Head of caudate nucleus (tissue), 42 donors: ENCODE data around the gene P4HB.

Experiments used
- DNase-seq, 42 donors: peaks; one replicate each; pipeline versions ENCODE4 v3.0.0 to v3.0.0-alpha.2; 2020 to 2021; ENCODE audit warnings: mixed read lengths in 7 of 42
- intact Hi-C: fragments of 100-400 bp; cut with DNase I; formaldehyde crosslinking; loops from one replicate; pipeline ENCODE4 v1.15.0; 2022

The P4HB gene

GRCh38 chr17:81870981-81871386 lies 10.6 kb upstream of the P4HB start, which contains the start of gene ARHGDIA:
Gene ARHGDIA (minus strand): TSS chr17:81871337. CDS start chr17:81869930, 1,407 bp downstream.
- intact Hi-C loops = no loop called here
- DNase-seq = peak in 4 of 42 donors; percentile 35 to 91 (median 64)

GRCh38 chr17:81870131-81870980 lies 10.0 kb upstream of the P4HB start:
- DNase-seq = peak in 9 of 42 donors; percentile 14 to 53 (median 22)
- intact Hi-C loops = no loop called here

DNA sequence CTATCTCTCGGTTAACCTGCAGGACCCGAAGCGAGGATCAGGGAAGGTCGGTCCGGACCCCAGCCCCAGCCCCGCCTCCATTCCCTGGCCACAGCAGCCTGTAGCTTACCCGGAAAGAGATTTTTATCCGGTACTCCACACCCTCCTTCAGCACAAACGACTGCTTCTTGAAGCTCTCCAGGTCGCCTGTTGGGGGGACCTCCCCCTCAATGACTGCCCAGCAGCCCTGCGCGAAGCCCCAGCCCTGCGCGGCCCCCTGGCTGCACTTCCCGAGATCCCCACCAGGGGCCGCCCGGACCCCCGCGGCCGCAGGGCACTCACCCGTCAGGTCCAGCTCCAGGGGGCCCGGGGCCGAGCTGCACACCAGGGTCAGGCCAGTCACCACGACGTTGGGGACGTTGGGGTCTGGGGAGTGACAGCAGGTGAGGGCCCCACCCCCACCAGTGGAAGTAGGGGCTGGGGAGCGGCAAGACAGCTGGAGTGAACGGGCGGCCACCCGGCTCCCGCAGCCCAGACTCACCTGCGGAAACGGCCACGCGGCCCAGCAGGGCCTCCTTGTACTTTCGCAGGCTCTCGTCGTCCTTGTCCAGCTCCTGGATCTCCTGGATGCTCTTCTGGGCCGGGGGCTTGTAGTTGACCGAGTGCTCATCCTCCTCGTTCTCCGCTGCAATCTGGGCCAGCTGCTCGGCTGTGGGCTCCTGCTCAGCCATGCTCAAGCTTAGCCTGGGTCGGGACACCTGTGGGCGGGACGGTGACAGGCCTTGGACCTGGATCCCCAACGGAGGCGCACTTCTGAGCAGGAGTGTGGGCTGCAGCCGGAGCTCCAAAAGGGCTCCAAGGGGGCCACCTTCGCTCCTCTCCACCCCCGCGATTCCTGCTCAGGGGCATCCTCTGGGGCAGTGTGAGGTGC lies 9.1 kb upstream of the P4HB start:
- peak in 13 of 42 donors; percentile 14 to 61 (median 38) for DNase-seq
- intact Hi-C loops = no loop called here

- DNase-seq = no peak
- intact Hi-C loops = no loop called here
Measured at GRCh38 chr17:81868674-81869220, 8.4 kb upstream of the P4HB start.

DNA sequence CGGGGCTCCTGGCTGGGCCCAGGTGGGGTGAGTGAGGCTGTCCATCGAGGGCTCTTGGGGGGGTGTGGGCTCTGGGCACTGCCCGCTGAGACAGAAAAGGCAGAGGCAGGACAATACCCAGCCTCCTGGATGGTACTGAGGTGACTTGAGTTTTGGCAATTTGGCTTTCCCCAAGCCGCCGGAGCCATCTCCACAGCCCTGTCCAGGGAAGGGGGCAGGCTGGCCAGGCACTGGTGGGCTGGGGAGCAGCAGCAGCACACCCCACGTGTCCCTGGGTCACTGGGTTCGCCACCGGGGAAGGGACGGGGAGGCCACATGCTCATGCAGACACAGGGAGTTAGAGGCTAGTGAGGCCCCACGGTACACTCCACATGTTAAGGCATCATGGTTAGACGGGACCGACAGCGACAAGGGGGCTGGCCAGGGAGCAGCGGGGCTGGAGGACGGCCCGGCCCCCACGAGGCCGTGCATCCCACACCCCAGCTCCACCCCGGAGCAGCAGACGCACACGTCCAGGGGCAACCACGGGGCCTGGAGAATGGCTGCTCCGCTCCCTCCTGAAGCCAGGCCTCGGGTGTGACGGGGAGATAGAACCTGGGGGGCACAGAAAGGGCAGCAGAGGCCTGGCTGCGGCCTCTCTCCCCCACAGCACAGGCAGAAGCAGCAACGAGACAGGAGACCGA lies 7.8 kb upstream of the P4HB start:
- intact Hi-C loops = no loop called here
- DNase-seq = no peak

DNA sequence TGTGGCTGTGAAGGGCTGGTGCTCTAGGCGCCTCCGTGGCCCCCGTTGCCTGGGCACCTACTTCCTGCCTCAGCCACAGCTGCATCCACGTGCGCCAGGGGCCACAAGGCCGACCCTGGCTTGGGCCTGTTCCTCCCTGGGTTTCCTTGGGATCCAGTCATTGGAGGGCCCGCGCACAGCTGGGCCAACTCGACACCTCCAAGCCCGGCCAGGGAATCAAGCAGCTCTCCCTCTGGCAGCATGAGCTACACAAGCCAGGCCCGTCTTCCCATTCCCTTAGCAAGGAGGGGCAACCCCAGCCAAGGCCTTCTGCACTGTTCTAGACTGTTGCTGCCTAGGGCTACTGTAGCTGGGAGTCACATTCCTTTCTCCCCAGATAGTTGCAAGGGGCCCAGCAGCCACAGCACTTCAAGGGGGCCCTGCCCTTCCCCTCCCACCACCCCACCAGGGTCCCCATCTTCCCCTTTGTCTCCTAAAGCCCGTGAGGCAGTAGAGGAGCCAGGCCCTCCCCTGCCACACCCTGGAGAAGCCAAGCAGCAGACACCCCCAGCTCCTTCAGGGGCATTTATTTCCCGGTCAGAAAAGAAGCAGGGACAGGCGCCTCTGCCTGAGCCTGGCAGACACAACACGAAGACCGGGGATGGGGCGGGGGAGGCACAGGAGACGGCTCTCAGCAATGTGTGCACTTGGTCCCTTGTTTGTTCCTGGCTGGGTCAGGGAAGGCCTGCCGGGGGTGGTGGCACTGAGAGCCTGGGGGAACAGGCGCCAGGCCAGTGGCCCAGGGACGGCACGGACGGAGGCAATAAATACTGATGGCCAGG lies 7.0 kb upstream of the P4HB start:
- peak in 2 of 42 donors; percentile 13 to 17 for DNase-seq
- intact Hi-C loops = no loop called here

GRCh38 chr17:81866440-81867169 lies 6.3 kb upstream of the P4HB start:
- intact Hi-C loops = no loop called here

DNA sequence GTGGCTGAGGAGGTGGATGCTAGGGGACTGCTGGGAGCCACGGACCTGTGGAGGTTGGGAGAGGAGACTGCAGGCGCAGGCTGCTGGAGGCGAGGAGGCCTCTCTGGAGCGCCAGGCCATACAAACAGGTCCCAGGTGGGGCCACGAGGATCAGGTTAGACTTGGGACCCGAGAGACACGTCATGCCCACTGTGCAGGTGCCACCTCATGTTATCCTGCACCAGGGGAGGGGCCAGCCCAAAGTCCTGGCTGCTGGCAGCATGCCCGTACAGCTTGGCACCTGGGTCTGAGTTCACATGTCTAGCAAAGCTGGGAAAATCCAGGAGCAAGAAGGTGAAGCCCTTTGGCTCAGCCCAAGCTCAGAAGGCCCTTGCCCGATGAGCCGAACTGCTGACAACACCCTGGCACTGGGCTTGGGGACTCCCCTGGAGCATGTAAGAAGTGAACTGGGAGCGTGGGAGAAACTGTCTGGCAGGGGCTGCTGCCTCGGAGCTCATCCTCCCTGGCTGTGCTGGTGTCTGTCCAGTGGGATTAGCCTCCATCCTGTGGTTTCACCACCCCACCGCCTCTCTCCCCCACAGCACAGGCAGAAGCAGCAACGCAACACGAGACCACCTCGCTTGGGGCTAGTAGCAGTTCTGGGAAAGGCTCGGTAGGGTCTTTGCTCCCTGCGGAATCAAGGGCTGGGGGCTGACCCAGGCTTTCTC lies 5.6 kb upstream of the P4HB start:
- DNase-seq = no peak
- intact Hi-C loops = no loop called here

More at GRCh38 chr17:81866440-81867169, 6.3 kb upstream of the P4HB start:
- no peak for DNase-seq

DNA sequence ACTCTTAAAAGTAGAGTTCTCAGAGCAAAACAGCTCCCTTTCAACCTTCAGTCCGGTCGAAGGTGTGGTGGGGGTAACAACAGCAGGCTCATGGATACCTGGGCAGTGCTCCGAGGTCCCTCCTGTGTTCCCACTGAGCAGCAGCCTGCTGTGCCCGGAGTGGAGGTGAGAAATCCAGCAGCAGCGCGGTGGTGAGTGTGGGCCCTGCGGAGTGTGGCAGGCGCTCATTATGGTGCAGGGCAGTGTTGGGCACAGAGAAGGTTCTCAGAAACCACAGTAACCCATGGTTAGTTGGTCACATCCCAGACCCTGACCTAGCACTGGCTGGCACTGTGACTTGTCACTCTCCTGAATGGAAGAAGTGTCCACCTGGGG lies 5.0 kb upstream of the P4HB start:
- no peak for DNase-seq
- intact Hi-C loops = no loop called here

- intact Hi-C loops = no loop called here
- DNase-seq = no peak
Measured at GRCh38 chr17:81863833-81864768, 3.8 kb upstream of the P4HB start.

DNA sequence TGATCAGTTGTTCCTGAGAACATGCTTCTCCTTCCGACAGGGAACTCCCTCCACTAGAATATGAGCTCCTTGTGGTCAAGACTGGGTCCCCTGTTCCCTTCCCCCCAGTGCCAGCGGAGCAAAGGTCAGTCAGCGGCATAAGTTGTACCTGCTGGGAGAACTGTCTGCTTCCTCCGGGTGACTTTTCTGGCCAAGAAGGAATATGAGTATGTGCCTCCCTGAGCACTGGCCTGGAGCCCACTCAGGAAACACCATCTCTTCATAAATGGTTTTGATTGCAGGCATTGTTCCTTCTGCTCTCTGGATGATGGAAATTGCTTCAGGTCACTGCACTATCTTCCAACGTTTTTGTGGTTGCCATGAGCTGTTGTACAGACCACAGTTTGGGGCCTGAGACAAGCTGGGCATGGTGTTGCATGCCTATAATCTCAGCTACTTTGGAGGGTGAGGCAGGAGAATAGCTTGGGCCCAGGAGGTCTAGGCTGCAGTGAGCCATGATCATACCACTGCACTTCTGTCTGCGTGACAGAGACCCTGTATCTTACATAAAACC lies 2.9 kb upstream of the P4HB start:
- intact Hi-C loops = no loop called here
- no peak for DNase-seq

DNA sequence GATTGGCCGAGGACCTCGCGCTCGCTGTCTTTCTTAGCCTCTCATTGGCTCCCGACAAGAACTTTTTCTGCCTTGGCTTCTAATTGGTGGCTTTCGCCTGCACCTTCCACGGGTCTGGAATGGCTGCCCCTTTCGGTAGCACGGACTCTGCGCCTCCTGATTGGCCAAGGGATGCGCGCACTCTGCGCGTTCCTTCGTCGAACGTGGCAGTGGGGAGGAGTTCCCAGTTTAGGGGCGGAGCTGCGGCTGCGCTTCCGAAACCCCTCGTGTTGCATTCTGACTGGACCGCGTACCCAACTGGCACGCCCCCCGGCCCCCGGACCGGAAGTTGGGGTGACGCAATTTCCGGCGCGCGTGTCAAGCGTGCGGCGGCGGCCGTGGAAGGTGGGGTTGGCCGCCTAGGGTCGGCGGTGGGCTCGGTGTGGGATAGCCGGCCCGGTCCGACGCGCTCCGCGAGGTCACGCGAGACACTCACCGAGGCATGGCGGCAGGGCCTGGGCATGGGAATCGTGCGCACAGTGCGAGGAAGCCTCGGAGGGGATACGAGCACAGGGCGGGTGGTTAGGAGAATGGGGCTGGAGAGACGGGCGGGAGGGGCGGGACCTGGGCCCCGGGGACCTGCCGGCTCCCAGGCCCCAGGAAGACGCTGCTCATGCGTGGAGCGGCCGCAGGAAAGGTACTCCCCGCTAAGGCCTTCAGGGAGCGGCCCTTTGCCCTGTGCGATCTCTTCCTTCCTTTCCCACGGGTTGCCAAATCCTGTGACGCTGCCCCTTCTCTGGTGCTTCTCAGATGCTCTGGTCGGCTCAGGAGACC lies 627 bp upstream of the P4HB start:
- intact Hi-C loops = no loop called here
- peak; percentile 97 to 100 (median 100) for DNase-seq

DNA sequence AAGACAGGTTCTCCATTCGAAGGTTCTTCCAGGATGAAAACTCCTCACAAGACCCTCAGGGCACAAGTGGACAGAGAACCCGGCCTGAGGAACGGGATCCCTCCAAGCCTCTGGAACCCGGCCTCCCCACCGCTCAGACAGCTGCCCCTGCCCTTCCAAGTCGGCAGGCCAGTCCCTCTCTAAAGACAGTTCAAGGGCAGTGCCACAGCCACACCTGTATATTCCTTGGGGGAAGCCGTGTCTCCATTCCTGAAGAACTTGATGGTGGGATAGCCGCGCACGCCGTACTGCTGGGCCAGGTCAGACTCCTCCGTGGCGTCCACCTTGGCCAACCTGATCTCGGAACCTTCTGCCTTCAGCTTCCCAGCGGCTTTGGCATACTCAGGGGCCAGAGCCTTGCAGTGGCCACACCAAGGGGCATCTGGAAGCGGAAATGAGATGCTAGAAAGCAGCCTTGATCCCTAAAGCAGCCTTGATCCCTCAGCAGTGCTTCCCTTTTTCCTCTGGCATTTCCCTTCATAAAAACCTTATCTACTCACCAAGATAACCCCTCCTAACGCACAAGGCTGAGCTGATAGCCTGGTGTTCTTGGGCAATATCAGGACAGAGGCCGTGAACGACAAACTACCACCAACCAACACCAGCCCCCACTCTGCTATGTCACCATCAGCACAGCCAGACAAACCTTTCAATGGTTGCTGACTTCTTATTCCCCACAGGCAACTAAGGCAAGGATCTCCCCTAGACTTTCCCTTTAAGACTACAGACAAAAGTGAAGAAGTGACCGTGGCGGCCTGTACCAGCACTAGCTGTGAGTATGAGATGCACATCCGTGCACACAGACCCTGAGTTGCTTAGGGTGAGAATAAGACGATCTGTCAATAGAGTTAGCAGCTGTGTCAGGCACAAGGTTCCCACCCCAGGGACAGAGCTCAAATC lies 1.1 kb downstream of the P4HB start:
- DNase-seq = no peak
- intact Hi-C loops = loop anchor here (2.0 kb wide), 1 partner anchor 22 kb away; no protein-coding TSS in a partner anchor
